ENCODE measurements around the gene FAM210B. TPM values are rescaled to one million over a fixed set of nuclear protein-coding genes. Genes with fewer than 3 reads are reported as not detected.

The FAM210B gene
- total and polyA plus RNA-seq, 2 of the 8 experiments (the other 6 are each of a cell fraction or from before 2014, with no cell fraction given), result 9.4 to 15.0 TPM

GRCh38 chr20:56342783-56343182 is 16.0 kb upstream of the FAM210B start (continued):
- TF ChIP-seq ATF2 (IDR thresholded peaks at IDR 0.05; ENCODE audit: low read length), result no peak

Measured in H1 (cell line).